ENCODE measurements around the gene TMSB15A.
A peak's percentile ranks its signal among the peaks of the same experiment; 100 is the strongest.
"Not testable (repeated sequence)": the region's sequence is repeated elsewhere in the genome, so short reads cannot be mapped to it uniquely, and the experiment has no call there.

Gene TMSB15A

DNA sequence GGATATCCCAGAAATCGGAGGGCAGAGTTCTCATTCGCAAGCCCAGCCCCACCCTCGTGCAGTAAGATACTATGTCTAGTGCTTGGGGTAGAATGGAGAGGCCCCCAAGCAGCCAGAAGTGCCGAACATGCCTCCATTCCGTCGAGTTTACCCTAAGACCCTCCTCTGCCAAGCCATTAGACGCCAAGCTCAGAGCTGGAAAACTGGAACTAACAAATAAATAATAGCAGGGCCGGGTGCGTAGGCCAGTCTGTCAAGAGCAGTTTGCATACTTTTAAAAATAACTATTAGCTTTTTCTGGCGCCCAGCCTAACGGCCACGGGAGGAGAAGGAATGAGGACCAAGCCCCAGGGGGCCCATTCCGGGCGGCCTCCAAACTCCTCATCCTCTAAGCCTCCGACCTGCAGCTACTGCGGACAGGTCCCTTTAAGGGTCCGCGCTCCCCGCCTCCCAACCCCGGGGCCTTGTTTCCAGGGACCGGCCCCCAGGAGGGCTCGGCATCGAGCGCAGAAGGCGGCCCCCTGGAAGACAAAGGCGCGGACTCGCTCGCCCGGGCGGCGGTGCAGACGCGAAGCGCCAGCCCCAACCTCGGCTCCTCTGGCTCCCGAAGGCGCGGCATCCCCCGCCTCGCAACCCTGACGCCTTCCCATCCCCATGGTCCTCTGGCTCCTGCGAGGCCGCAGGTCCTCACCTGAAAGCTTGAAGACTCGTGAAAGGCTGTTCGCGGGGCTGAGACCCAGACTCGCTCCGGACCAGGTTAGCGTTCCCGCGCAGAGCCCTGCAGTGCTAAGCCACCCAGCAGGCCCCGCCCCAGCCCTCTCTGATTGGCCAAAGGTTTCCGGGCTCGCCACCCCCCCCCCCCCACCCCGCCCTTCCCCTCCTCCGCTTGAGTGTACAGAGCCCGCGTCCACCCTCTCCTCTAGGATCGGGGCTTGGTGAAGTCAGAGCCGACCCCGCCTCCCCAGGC lies at the start of gene TMSB15A:
TSS of gene TMSB15A (minus strand) at position 765 of the 967 bp plus-strand sequence.
- DNase-seq (ENCODE audit: low read depth) = peak; percentile 14

DNA sequence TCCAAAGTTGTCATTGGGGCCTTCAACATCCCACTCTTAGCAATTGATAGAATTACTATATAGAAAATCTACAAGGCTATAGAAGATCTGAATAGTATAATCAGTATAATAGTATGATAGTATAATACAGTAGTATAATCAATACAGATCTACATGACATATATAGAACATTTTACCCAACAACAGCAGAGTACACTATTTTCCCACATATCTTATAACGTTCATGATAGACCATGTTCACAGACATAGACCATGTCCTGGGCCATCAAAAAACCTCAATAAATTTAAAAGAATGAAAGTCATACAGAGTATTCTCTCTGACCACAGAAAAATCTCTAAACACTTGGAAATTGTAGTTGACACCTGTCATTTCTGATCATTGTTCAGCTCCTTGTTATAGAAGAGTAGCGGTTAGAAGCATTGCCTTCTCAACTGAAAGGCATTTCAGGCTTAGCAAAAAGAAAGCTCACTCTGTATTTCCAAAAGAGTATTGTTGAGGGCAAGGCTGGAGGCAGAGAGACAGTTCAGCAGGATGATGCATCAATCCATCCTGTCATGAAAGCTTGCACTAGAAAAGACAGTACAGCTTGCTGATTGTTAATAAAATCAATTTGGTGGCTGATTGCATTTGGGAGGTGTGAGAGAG lies 44.0 kb upstream of the TMSB15A start:
- DNase-seq (ENCODE audit: low read depth) = no peak

DNA sequence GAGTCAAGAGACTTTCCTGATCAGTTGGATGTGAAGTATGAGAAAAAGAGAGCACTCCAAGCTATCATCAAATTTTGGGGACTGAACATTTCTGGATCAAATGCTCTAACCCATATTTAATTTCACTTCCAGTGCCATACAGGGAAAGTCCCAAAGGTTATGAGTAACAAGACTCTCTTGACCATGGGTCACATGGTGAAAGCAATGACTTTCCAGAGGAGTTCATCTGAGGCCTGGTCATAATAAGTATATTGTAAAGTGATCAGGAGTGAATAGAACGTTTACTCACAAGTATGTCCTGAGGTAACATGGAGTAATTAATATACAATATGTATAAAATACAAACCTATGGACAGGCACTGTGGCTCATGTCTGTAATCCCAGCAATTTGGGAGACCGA lies 42.1 kb upstream of the TMSB15A start:
- DNase-seq (ENCODE audit: low read depth) = no peak

DNA sequence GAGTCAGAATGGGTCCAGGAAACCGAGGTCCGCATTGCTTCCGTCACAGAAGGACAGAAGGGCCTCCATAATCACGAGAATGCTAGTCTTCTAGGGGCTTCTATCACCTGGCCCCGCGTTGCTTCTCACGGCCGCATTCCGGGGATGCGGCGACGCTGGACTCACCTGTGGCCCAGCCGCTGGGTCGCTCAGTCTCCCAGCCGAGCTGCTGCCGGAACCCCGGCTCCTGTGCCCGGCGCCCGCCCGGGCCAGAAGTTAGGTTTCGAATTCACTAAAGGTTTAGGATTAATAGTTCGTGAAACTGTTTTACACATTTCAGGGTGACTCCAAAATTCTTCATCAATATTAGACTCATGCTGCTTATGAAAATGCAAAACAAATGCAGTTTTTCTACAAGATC lies 31.7 kb upstream of the TMSB15A start:
- no peak for DNase-seq (ENCODE audit: low read depth)

DNA sequence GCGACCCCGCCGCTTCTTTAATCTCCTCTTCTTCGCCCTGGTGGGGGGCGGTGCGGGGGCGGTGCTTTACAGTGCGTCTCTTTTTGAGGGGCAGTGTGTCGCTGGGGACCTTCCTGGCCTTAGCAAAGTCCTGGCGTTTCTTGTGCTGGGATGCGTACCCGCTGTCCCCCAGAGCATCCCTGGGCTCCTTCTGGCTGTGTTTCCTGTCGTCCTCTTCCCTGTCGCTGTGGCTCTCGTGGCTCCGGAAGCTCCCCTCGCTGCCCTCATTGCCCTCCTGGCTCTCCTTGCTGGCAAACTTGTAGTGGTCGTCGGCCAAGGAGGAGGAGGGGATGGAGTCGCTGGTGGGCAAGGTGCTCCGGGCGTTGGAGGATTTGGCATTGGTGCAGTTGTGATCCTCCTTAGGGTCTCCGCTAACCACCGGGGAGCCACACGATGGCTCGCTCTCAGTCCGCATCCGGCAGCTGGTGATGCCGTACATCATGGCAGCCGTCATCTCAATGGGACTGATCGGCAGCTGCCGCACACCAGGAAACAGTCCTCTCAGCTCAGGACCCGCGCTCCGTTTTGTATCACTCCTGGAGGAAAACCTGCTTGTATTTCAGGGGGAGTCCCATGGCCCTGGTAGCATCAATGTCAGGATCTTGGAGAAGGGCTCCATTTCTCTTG lies 30.4 kb upstream of the TMSB15A start:
- DNase-seq (ENCODE audit: low read depth) = no peak

DNA sequence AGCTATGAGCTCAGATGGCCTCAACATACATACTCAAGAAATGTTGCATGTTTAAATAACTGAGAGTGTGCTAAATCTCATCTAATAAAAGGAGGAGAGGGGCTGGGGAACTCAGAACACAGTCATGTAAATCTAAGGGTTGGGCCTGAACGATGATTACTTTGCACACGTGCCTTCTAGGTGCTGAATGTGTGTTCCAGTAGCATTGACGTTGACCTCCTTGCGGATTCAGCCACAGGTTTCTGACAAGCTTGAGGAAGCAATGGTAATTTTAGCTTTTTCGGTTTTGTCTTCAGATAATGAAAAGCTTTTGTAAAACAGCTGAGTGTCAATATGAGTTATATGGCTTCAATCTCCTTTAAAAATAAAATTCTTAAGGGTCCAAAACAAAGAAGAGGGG lies 29.6 kb upstream of the TMSB15A start:
- DNase-seq (ENCODE audit: low read depth) = not testable (repeated sequence)

DNA sequence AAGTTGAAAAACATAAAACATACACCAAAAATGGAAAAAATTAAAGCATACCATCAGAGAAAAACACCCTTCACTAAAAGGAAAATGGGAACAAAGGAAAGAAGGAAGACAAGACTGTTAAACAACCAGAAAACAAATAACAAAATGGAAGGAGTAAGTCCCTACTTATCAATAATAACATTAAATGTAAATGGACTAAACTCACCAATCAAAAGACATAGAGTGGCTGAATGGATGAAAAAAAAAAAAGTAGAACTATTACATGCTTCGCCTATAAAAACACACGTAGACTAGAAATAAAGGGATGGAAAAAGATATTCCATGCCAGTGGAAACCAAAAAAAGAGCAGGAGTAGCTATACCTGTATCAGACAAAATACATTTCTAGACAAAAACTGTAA lies 19.4 kb upstream of the TMSB15A start:
- DNase-seq (ENCODE audit: low read depth) = no peak

DNA sequence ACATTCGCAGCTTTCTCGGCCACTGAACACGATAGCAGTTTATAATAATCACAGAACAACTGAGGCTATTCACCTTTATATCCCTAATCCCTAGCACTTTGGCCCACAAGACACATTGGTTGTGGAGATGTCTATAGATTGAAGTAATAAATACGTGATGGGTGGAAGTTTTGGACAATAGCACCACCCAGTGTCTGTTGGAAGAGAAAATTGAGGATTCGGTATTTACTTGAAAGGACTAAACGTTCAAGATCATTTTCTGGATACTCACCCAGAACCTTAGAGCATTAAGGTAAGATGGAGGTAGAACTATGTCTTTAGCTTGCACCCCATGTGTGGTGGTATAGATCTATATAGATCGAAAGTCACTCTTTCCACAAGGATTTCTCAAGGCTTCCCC lies 787 bp upstream of the TMSB15A start:
- DNase-seq (ENCODE audit: low read depth) = no peak

DNA sequence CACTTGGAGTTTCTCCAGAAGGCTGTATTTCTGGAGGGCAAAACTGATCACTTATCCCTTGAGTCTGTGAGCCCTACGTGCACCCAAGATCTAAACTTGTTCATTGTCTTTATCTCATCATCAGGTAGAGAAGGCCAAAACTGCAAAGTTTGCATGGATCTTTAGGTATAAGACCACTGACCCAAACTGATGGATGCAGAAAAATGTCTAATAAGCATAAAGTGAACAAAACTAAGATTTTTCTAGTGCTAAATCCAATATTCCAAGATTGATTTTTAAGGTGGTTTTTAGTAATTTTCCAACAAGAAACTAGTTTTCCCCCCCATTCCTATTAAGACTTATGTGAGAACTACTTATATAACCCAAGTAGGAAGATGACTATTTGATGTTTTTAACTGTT lies 2.0 kb downstream of the TMSB15A start:
- DNase-seq (ENCODE audit: low read depth) = no peak

DNA sequence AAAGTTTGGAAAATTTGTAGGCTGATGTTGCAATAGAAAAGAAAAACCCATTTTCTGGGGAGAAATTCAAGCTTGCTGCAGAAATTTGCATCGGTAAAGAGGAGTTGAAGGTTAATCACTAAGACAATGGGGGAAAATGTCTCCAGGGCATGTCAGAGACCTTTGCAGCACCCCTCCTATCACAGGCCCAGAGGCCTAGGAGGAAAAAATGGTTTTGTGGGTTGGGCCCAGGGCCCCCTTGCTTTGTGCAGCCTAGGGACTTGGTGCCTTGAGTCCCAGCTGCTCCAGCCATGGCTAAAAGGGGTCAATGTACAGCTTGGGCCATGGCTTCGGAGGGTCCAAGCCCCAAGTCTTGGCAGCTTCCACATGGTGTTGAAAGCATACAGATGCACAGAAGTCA lies 17.8 kb downstream of the TMSB15A start:
- no peak for DNase-seq (ENCODE audit: low read depth)

DNA sequence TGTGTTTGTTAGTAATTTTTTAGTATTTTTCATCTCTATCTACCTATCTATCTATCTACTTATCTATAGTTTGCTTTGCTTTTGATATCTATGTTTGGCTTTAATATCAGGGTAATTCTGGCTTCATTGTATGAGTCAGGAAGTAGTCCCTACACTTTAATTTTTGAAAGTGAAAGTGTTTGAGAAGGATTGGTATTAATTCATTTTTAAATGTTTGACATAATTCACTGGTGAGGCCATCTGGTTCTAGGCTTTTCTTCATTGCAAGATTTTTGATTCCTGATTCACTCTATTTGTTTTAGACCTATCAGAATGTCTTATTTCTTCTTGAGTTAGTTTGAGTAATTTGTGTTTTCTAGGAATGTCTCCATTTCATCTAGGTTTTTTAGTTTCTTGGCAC lies 24.8 kb downstream of the TMSB15A start:
- no peak for DNase-seq (ENCODE audit: low read depth)

DNA sequence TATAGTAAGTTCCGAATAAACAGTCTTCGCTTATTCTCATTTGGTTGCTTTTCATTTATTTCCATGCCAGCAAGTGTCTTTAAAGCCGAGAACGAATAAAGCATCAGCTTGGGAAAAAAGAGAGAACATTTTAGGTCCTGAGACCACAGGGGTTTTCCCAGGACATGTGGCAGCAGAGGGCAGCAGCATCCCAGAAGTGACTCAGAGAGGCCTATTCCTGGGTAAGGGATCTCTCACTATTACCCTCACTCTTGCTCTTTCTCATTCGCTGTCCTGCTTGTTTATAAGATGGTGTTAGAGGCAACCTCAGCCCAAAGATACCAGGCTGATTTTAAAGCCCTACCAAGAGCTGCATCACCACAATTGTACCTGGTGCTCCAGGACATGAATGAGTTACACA lies 37.8 kb downstream of the TMSB15A start:
- not testable (repeated sequence) for DNase-seq (ENCODE audit: low read depth)

DNA sequence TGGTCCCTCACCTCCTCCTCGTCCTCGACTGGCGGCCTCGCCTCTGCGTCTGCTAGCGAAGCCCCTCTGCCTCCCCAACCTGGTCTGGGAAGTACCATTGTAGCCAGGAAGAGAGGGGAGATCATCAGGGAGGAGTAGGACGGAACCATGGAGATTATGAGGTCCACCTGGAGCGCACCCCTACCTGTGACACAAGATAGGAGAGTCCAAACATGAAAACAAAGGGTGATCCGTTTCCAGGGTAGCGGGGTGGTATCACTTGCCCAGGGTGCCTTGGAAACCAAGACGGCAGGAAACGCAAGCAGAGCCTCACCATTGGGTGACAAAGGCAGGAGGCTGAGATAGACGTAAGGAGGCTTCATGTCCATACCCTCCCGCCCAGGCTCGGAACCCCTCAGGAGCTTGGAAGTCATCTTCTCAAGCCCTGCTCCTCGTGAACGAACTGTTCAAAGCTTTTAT lies 44.7 kb downstream of the TMSB15A start, which contains the start of gene TCP11X2:
TSS of gene TCP11X2 (minus strand) at position 51 of the 459 bp plus-strand sequence.
- not testable (repeated sequence) for DNase-seq (ENCODE audit: low read depth)

DNA sequence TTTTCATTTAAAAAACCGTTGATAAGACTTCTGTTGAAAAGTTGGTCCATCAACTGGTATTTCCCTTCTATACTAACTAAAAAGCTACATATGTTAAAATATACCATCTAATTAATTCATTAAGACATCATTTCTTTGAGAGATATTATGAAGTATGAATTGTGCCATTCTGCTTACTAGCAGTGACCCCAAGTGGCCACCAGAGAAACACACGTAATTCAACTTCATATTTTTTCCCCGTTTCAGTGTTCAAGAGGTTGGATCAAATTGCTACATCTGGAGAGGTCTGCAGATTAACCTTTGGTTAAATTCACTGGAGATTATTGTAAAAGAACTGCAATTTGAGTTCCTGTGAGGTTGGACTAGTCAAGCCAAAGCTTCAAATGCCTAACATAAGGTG lies 46.3 kb downstream of the TMSB15A start:
- DNase-seq (ENCODE audit: low read depth) = not testable (repeated sequence)

All from activated T-helper 1 cell treated with Interleukin-2 at 50 U/mL for 16 hours (primary cell).